HEK293 (cell line): ENCODE data around the gene PER1.

Experiments
- KLF9 ChIP-seq: fragments of 450-650 bp; formaldehyde crosslinking; IDR thresholded peaks from 2 replicates; pipeline ENCODE4 v1.5.1; 2016; ENCODE audit warnings: missing biosample characterization, missing genetic modification characterization, low read depth
- SCRT1 ChIP-seq: fragments of 450-650 bp; formaldehyde crosslinking; IDR thresholded peaks from 2 replicates; pipeline ENCODE4 v1.5.1; 2016; ENCODE audit warnings: missing biosample characterization, missing genetic modification characterization, borderline replicate concordance
- SP3 ChIP-seq: fragments of 450-650 bp; formaldehyde crosslinking; IDR thresholded peaks from 2 replicates; pipeline ENCODE4 v1.5.1; 2016; ENCODE audit warnings: missing biosample characterization, missing genetic modification characterization
- WT1 ChIP-seq: fragments of 450-650 bp; formaldehyde crosslinking; IDR thresholded peaks from 2 replicates; pipeline ENCODE4 v1.5.1; 2016; ENCODE audit warnings: missing biosample characterization, missing genetic modification characterization
- YY2 ChIP-seq: fragments of 450-650 bp; formaldehyde crosslinking; IDR thresholded peaks from 2 replicates; pipeline ENCODE4 v1.5.1; 2016; ENCODE audit warnings: missing biosample characterization, missing genetic modification characterization
- ZFP41 ChIP-seq: fragments of 450-650 bp; formaldehyde crosslinking; IDR thresholded peaks from 2 replicates; pipeline ENCODE4 v1.5.1; 2016; ENCODE audit warnings: missing biosample characterization, missing genetic modification characterization, borderline replicate concordance
- ZIC2 ChIP-seq: fragments of 450-650 bp; formaldehyde crosslinking; IDR thresholded peaks from 2 replicates; pipeline ENCODE4 v1.5.1; 2016; ENCODE audit warnings: missing biosample characterization, missing genetic modification characterization
- ZNF112 ChIP-seq: fragments of 450-650 bp; formaldehyde crosslinking; IDR thresholded peaks from 2 replicates; pipeline ENCODE4 v1.5.0; 2017; ENCODE audit warnings: missing biosample characterization, missing genetic modification characterization
- ZNF121 ChIP-seq: fragments of 450-650 bp; formaldehyde crosslinking; IDR thresholded peaks from 2 replicates; pipeline ENCODE4 v1.5.1; 2016; ENCODE audit warnings: missing biosample characterization, missing genetic modification characterization
- ZNF140 ChIP-seq: fragments of 450-650 bp; formaldehyde crosslinking; IDR thresholded peaks from 2 replicates; pipeline ENCODE4 v1.5.1; 2016; ENCODE audit warnings: missing biosample characterization, missing genetic modification characterization
- ZNF214 ChIP-seq: fragments of 450-650 bp; formaldehyde crosslinking; IDR thresholded peaks from 2 replicates; pipeline ENCODE4 v1.5.1; 2017; ENCODE audit warnings: missing biosample characterization, mild to moderate bottlenecking, missing genetic modification characterization, borderline replicate concordance
- ZNF341 ChIP-seq: fragments of 450-650 bp; formaldehyde crosslinking; IDR thresholded peaks from 2 replicates; pipeline ENCODE4; 2016; ENCODE audit warnings: low read depth, missing biosample characterization, missing genetic modification characterization
- ZNF404 ChIP-seq: fragments of 450-650 bp; formaldehyde crosslinking; IDR thresholded peaks from 2 replicates; pipeline ENCODE4 v1.5.1; 2017; ENCODE audit warnings: missing biosample characterization, missing genetic modification characterization
- ZNF423 ChIP-seq: fragments of 450-650 bp; formaldehyde crosslinking; IDR thresholded peaks from 2 replicates; pipeline ENCODE4 v1.5.1; 2016; ENCODE audit warnings: missing biosample characterization, missing genetic modification characterization
- ZNF510 ChIP-seq: fragments of 450-650 bp; formaldehyde crosslinking; IDR thresholded peaks from 2 replicates; pipeline ENCODE4 v1.5.1; 2018; ENCODE audit warnings: mild to moderate bottlenecking, missing genetic modification characterization, missing biosample characterization; ENCODE audit not compliant: insufficient replicate concordance
- ZNF596 ChIP-seq: fragments of 450-650 bp; IDR thresholded peaks from 2 replicates; pipeline ENCODE4 v1.5.0; 2018; ENCODE audit warnings: missing biosample characterization, mild to moderate bottlenecking, missing genetic modification characterization, moderate library complexity
- ZNF660 ChIP-seq: fragments of 450-650 bp; IDR thresholded peaks from 2 replicates; pipeline ENCODE4 v1.5.1; 2018; ENCODE audit warnings: missing biosample characterization, mild to moderate bottlenecking, missing genetic modification characterization
- ZNF670 ChIP-seq: fragments of 450-650 bp; formaldehyde crosslinking; IDR thresholded peaks from 2 replicates; pipeline ENCODE4 v1.5.1; 2016; ENCODE audit warnings: missing biosample characterization, missing genetic modification characterization, low read depth
- ZNF677 ChIP-seq: fragments of 450-650 bp; IDR thresholded peaks from 2 replicates; pipeline ENCODE4 v1.5.0; 2018; ENCODE audit warnings: missing biosample characterization, mild to moderate bottlenecking, missing genetic modification characterization, moderate library complexity
- ZNF777 ChIP-seq: fragments of 450-650 bp; formaldehyde crosslinking; IDR thresholded peaks from 2 replicates; pipeline ENCODE4 v1.5.1; 2017; ENCODE audit warnings: missing biosample characterization, missing genetic modification characterization, borderline replicate concordance
- TF ChIP-seq, protein P1 (sequence below): fragments of 450-650 bp; formaldehyde crosslinking; conservative IDR thresholded peaks from 2 replicates; pipeline ENCODE4 v1.5.1; 2016; ENCODE audit warnings: low read depth, missing biosample characterization, missing genetic modification characterization
- TF ChIP-seq, protein P2 (sequence below): fragments of 450-650 bp; formaldehyde crosslinking; IDR thresholded peaks from 2 replicates; pipeline ENCODE4 v1.5.1; 2016; ENCODE audit warnings: missing biosample characterization, missing genetic modification characterization
- TF ChIP-seq, protein P3 (sequence below): fragments of 450-650 bp; formaldehyde crosslinking; IDR thresholded peaks from 2 replicates; pipeline ENCODE4 v1.5.1; 2016; ENCODE audit warnings: missing biosample characterization, missing genetic modification characterization
- TF ChIP-seq, protein P4 (sequence below): fragments of 450-650 bp; formaldehyde crosslinking; IDR thresholded peaks from 2 replicates; pipeline ENCODE4 v1.5.1; 2017; ENCODE audit warnings: missing biosample characterization, missing genetic modification characterization
- TF ChIP-seq, protein P5 (sequence below): fragments of 450-650 bp; formaldehyde crosslinking; IDR thresholded peaks from 2 replicates; pipeline ENCODE4 v1.5.1; 2016; ENCODE audit warnings: missing biosample characterization, missing genetic modification characterization
- TF ChIP-seq, protein P6 (sequence below): fragments of 450-650 bp; formaldehyde crosslinking; IDR thresholded peaks from 2 replicates; pipeline ENCODE4 v1.5.1; 2016; ENCODE audit warnings: missing biosample characterization, missing genetic modification characterization

PER1 gene

DNA sequence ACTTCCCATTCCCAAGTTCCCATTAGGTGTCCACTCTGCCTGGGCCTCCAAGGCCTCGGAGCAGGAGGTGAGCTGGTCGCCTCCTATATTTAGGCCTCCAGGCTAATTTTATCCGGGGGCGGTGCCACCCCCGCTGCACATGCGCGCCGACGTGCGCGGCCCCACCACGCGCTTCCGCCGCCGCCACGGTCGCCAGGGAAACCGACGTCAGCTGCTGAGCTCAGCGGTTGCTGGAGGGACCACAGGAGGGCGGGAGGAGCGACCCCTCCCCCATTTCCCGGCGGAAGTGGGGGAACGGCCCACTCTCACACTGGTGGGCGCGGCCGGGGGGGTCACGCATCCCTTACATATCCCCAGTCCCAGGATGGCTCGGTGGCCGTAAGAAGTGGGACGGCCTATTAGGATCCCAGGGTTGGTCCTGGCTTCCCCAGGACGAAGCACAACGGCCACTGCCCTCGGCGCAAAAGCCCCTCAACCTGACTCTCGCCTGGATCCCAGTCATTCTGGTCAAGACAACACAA lies 1.0 kb downstream of the PER1 start (continued):
- no peak for TF ChIP-seq ZNF214 (tag by site-specific recombination)
- TF ChIP-seq SP3 (tag by site-specific recombination): peak; percentile 72
- TF ChIP-seq, protein P1, sequence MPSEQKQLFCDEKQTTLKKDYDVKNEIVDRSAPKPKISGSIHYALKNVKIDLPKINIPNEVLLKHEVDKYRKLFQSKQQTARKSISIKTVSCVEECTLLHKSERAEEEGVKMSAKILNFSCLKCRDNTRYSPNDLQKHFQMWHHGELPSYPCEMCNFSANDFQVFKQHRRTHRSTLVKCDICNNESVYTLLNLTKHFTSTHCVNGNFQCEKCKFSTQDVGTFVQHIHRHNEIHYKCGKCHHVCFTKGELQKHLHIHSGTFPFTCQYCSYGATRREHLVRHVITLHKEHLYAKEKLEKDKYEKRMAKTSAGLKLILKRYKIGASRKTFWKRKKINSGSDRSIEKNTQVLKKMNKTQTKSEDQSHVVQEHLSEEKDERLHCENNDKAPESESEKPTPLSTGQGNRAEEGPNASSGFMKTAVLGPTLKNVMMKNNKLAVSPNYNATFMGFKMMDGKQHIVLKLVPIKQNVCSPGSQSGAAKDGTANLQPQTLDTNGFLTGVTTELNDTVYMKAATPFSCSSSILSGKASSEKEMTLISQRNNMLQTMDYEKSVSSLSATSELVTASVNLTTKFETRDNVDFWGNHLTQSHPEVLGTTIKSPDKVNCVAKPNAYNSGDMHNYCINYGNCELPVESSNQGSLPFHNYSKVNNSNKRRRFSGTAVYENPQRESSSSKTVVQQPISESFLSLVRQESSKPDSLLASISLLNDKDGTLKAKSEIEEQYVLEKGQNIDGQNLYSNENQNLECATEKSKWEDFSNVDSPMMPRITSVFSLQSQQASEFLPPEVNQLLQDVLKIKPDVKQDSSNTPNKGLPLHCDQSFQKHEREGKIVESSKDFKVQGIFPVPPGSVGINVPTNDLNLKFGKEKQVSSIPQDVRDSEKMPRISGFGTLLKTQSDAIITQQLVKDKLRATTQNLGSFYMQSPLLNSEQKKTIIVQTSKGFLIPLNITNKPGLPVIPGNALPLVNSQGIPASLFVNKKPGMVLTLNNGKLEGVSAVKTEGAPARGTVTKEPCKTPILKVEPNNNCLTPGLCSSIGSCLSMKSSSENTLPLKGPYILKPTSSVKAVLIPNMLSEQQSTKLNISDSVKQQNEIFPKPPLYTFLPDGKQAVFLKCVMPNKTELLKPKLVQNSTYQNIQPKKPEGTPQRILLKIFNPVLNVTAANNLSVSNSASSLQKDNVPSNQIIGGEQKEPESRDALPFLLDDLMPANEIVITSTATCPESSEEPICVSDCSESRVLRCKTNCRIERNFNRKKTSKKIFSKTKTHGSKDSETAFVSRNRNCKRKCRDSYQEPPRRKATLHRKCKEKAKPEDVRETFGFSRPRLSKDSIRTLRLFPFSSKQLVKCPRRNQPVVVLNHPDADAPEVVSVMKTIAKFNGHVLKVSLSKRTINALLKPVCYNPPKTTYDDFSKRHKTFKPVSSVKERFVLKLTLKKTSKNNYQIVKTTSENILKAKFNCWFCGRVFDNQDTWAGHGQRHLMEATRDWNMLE (tag by site-specific recombination): no peak
- TF ChIP-seq ZNF677 (tag by site-specific recombination): no peak
- TF ChIP-seq SCRT1 (tag by site-specific recombination): no peak
- TF ChIP-seq, protein P2, sequence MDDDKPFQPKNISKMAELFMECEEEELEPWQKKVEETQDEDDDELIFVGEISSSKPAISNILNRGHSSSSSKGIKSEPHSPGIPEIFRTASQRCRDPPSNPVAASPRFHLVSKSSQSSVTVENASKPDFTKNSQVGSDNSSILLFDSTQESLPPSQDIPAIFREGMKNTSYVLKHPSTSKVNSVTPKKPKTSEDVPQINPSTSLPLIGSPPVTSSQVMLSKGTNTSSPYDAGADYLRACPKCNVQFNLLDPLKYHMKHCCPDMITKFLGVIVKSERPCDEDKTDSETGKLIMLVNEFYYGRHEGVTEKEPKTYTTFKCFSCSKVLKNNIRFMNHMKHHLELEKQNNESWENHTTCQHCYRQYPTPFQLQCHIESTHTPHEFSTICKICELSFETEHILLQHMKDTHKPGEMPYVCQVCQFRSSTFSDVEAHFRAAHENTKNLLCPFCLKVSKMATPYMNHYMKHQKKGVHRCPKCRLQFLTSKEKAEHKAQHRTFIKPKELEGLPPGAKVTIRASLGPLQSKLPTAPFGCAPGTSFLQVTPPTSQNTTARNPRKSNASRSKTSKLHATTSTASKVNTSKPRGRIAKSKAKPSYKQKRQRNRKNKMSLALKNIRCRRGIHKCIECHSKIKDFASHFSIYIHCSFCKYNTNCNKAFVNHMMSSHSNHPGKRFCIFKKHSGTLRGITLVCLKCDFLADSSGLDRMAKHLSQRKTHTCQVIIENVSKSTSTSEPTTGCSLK (tag by site-specific recombination): no peak
- no peak for TF ChIP-seq ZNF121 (tag by site-specific recombination)
- TF ChIP-seq ZNF777 (tag by site-specific recombination): no peak
- no peak for TF ChIP-seq ZNF112
- TF ChIP-seq ZNF140 (tag by site-specific recombination): no peak
- no peak for TF ChIP-seq ZNF510
- no peak for TF ChIP-seq ZNF660 (tag by site-specific recombination)
- no peak for TF ChIP-seq ZNF341 (tag by site-specific recombination)
- TF ChIP-seq, protein P3, sequence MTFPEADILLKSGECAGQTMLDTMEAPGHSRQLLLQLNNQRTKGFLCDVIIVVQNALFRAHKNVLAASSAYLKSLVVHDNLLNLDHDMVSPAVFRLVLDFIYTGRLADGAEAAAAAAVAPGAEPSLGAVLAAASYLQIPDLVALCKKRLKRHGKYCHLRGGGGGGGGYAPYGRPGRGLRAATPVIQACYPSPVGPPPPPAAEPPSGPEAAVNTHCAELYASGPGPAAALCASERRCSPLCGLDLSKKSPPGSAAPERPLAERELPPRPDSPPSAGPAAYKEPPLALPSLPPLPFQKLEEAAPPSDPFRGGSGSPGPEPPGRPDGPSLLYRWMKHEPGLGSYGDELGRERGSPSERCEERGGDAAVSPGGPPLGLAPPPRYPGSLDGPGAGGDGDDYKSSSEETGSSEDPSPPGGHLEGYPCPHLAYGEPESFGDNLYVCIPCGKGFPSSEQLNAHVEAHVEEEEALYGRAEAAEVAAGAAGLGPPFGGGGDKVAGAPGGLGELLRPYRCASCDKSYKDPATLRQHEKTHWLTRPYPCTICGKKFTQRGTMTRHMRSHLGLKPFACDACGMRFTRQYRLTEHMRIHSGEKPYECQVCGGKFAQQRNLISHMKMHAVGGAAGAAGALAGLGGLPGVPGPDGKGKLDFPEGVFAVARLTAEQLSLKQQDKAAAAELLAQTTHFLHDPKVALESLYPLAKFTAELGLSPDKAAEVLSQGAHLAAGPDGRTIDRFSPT (tag by site-specific recombination): 0 out of 2 replicates have a peak, but pooled peaks have one; percentile 31
- no peak for TF ChIP-seq YY2
- TF ChIP-seq, protein P4, sequence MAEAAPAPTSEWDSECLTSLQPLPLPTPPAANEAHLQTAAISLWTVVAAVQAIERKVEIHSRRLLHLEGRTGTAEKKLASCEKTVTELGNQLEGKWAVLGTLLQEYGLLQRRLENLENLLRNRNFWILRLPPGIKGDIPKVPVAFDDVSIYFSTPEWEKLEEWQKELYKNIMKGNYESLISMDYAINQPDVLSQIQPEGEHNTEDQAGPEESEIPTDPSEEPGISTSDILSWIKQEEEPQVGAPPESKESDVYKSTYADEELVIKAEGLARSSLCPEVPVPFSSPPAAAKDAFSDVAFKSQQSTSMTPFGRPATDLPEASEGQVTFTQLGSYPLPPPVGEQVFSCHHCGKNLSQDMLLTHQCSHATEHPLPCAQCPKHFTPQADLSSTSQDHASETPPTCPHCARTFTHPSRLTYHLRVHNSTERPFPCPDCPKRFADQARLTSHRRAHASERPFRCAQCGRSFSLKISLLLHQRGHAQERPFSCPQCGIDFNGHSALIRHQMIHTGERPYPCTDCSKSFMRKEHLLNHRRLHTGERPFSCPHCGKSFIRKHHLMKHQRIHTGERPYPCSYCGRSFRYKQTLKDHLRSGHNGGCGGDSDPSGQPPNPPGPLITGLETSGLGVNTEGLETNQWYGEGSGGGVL (tag by site-specific recombination): peak; percentile 94
- TF ChIP-seq ZNF670 (tag by site-specific recombination): no peak
- no peak for TF ChIP-seq ZFP41 (tag by site-specific recombination)
- TF ChIP-seq ZIC2: peak; percentile 46; the same call in 1 of the 2 replicates
- TF ChIP-seq ZNF596: no peak
- TF ChIP-seq, protein P5, sequence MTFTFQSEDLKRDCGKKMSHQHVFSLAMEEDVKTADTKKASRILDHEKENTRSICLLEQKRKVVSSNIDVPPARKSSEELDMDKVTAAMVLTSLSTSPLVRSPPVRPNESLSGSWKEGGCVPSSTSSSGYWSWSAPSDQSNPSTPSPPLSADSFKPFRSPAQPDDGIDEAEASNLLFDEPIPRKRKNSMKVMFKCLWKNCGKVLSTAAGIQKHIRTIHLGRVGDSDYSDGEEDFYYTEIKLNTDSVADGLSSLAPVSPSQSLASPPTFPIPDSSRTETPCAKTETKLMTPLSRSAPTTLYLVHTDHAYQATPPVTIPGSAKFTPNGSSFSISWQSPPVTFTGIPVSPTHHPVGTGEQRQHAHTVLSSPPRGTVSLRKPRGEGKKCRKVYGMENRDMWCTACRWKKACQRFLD (tag by site-specific recombination): no peak
- no peak for TF ChIP-seq ZNF423
- TF ChIP-seq ZNF404 (tag by site-specific recombination): no peak
- TF ChIP-seq KLF9 (tag by site-specific recombination): peak; percentile 84
- TF ChIP-seq, protein P6, sequence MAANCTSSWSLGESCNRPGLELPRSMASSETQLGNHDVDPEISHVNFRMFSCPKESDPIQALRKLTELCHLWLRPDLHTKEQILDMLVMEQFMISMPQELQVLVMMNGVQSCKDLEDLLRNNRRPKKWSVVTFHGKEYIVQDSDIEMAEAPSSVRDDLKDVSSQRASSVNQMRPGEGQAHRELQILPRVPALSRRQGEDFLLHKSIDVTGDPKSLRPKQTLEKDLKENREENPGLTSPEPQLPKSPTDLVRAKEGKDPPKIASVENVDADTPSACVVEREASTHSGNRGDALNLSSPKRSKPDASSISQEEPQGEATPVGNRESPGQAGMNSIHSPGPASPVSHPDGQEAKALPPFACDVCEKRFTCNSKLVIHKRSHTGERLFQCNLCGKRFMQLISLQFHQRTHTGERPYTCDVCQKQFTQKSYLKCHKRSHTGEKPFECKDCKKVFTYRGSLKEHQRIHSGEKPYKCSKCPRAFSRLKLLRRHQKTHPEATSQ (tag by site-specific recombination): no peak
- TF ChIP-seq WT1: peak; percentile 38; the same call in 1 of the 2 replicates
